Stromal cell of bone marrow (primary cell): ENCODE data around the gene SLC25A14.
"Not testable (repeated sequence)": the region's sequence is repeated elsewhere in the genome, so short reads cannot be mapped to it uniquely, and the experiment has no call there.

Experiments
- DNase-seq: peaks from one replicate; pipeline ENCODE4 v3.0.0-alpha.2; 2012; ENCODE audit warnings: low read depth

SLC25A14 gene

GRCh38 chrX:130339408-130340222, at the start of gene SLC25A14:
Gene SLC25A14, plus strand, starts transcription at chrX:130339919. Its CDS starts 360 bp downstream, at chrX:130340279.
- peak; percentile 49 for DNase-seq

- no peak for DNase-seq
These were observed 44.0 kb upstream of the SLC25A14 start for GRCh38 chrX:130295519-130296296.

- DNase-seq = no peak
These were observed 43.4 kb upstream of the SLC25A14 start for GRCh38 chrX:130296297-130296678.

- DNase-seq = no peak
These were observed 43.0 kb upstream of the SLC25A14 start for GRCh38 chrX:130296743-130297142.

- DNase-seq = no peak
These were observed 40.3 kb upstream of the SLC25A14 start for GRCh38 chrX:130299279-130300009.

GRCh38 chrX:130300010-130300282, 39.8 kb upstream of the SLC25A14 start:
- no peak for DNase-seq

GRCh38 chrX:130301405-130301804, 38.3 kb upstream of the SLC25A14 start:
- DNase-seq = no peak

GRCh38 chrX:130301977-130302376, 37.7 kb upstream of the SLC25A14 start:
- DNase-seq = no peak

GRCh38 chrX:130304587-130305368, 34.9 kb upstream of the SLC25A14 start:
- DNase-seq = no peak

- not testable (repeated sequence) for DNase-seq
These were observed 19.8 kb upstream of the SLC25A14 start for GRCh38 chrX:130319886-130320285.

- DNase-seq = no peak
These were observed 18.2 kb upstream of the SLC25A14 start for GRCh38 chrX:130321550-130321949.

- DNase-seq = no peak
These were observed 9.6 kb upstream of the SLC25A14 start for GRCh38 chrX:130330146-130330545.

- DNase-seq = peak; percentile 4
These were observed 9.0 kb upstream of the SLC25A14 start for GRCh38 chrX:130330706-130331105.

- no peak for DNase-seq
These were observed 3.2 kb upstream of the SLC25A14 start for GRCh38 chrX:130336531-130336930.

GRCh38 chrX:130338869-130339268, 850 bp upstream of the SLC25A14 start:
- DNase-seq = not testable (repeated sequence)

- DNase-seq = no peak
These were observed 552 bp downstream of the SLC25A14 start for GRCh38 chrX:130340271-130340670.

- no peak for DNase-seq
These were observed 3.7 kb downstream of the SLC25A14 start for GRCh38 chrX:130343411-130343810.

GRCh38 chrX:130347321-130347720, 7.6 kb downstream of the SLC25A14 start:
- no peak for DNase-seq

- DNase-seq = no peak
These were observed 11.8 kb downstream of the SLC25A14 start for GRCh38 chrX:130351567-130351966.

GRCh38 chrX:130352050-130352449, 12.3 kb downstream of the SLC25A14 start:
- DNase-seq = not testable (repeated sequence)

- no peak for DNase-seq
These were observed 36.4 kb downstream of the SLC25A14 start for GRCh38 chrX:130376077-130376476.
